HG03066 (cell line): ENCODE results near the gene OS9.

Source experiments
- ATAC-seq: cut with Tn5 transposase; IDR thresholded peaks from one replicate; pipeline ENCODE4 v1.9.1; 2021; ENCODE audit warnings: low read depth; ENCODE audit not compliant: unreplicated experiment

Gene OS9

GRCh38 chr12:57764662-57765002 is 70.7 kb downstream of the OS9 start:
- ATAC-seq = peak; percentile 15

GRCh38 chr12:57765003-57765697 is 71.2 kb downstream of the OS9 start:
- ATAC-seq = peak; percentile 46

GRCh38 chr12:57765698-57766463 is 71.9 kb downstream of the OS9 start:
- no peak for ATAC-seq

- no peak for ATAC-seq
These were observed 72.8 kb downstream of the OS9 start, which contains the start of gene CYP27B1 for GRCh38 chr12:57766464-57767304. CYP27B1 (minus strand) TSS chr12:57767078; CDS start chr12:57767041, 37 bp downstream.

GRCh38 chr12:57767305-57767698 is 73.4 kb downstream of the OS9 start:
- ATAC-seq = no peak

GRCh38 chr12:57767876-57768275 is 73.9 kb downstream of the OS9 start:
- no peak for ATAC-seq

- no peak for ATAC-seq
These were observed 75.7 kb downstream of the OS9 start for GRCh38 chr12:57769594-57769993.

- no peak for ATAC-seq
These were observed 76.8 kb downstream of the OS9 start for GRCh38 chr12:57770734-57771133.
